CD4-positive, alpha-beta T cell treated with Interferon gamma for 1 hour (primary cell): Measurements from ENCODE around the gene KCNE2.
"Not testable (repeated sequence)": the region's sequence is repeated elsewhere in the genome, so short reads cannot be mapped to it uniquely, and the experiment has no call there.

ENCODE experiments used
- DNase-seq: peaks from one replicate; pipeline ENCODE4 v3.0.0-alpha.2; 2020

Gene KCNE2

GRCh38 chr21:34354836-34355235, 9.0 kb upstream of the KCNE2 start:
- no peak for DNase-seq

GRCh38 chr21:34355570-34355969, 8.2 kb upstream of the KCNE2 start:
- DNase-seq = no peak

GRCh38 chr21:34357889-34358288, 5.9 kb upstream of the KCNE2 start:
- no peak for DNase-seq

GRCh38 chr21:34358866-34359265, 4.9 kb upstream of the KCNE2 start:
- no peak for DNase-seq

- DNase-seq = no peak
These were observed 3.1 kb upstream of the KCNE2 start for GRCh38 chr21:34360488-34361241.

- DNase-seq = no peak
These were observed 1.7 kb upstream of the KCNE2 start for GRCh38 chr21:34362136-34362444.

- DNase-seq = no peak
These were observed 1.1 kb upstream of the KCNE2 start for GRCh38 chr21:34362670-34363069.

GRCh38 chr21:34364921-34365320, 1.1 kb downstream of the KCNE2 start:
- no peak for DNase-seq

- no peak for DNase-seq
These were observed 2.0 kb downstream of the KCNE2 start for GRCh38 chr21:34365809-34366208.

GRCh38 chr21:34367320-34367935, 3.6 kb downstream of the KCNE2 start:
- DNase-seq = peak; percentile 4

- no peak for DNase-seq
These were observed 5.9 kb downstream of the KCNE2 start for GRCh38 chr21:34369741-34370140.

- DNase-seq = no peak
These were observed 8.5 kb downstream of the KCNE2 start for GRCh38 chr21:34372321-34372720.

GRCh38 chr21:34374462-34374861, 10.7 kb downstream of the KCNE2 start:
- not testable (repeated sequence) for DNase-seq

GRCh38 chr21:34374940-34375618, 11.3 kb downstream of the KCNE2 start, which contains the start of gene SMIM11:
Gene SMIM11, plus strand, starts transcription at chr21:34375507. Its CDS starts 3,998 bp downstream, at chr21:34379505.
- DNase-seq = not testable (repeated sequence)

- not testable (repeated sequence) for DNase-seq
These were observed 11.8 kb downstream of the KCNE2 start for GRCh38 chr21:34375619-34375972.

- DNase-seq = not testable (repeated sequence)
These were observed 19.3 kb downstream of the KCNE2 start for GRCh38 chr21:34383138-34383537.

- DNase-seq = not testable (repeated sequence)
These were observed 20.1 kb downstream of the KCNE2 start for GRCh38 chr21:34383724-34384415.

GRCh38 chr21:34400522-34400921, 36.7 kb downstream of the KCNE2 start:
- DNase-seq = not testable (repeated sequence)

- DNase-seq = not testable (repeated sequence)
These were observed 40.9 kb downstream of the KCNE2 start for GRCh38 chr21:34404742-34405141.

GRCh38 chr21:34405686-34406085, 41.9 kb downstream of the KCNE2 start:
- DNase-seq = not testable (repeated sequence)

GRCh38 chr21:34406102-34406501, 42.3 kb downstream of the KCNE2 start:
- not testable (repeated sequence) for DNase-seq

- DNase-seq = not testable (repeated sequence)
These were observed 42.9 kb downstream of the KCNE2 start for GRCh38 chr21:34406676-34407075.

- not testable (repeated sequence) for DNase-seq
These were observed 43.5 kb downstream of the KCNE2 start for GRCh38 chr21:34407294-34407693.
